Endothelial cell of hepatic sinusoid (primary cell): ENCODE measurements around the gene VWF.
"Not testable (repeated sequence)": the region's sequence is repeated elsewhere in the genome, so short reads cannot be mapped to it uniquely, and the experiment has no call there.

Experiments
- in situ Hi-C: cut with HindIII; loops from 2 replicates; pipeline ENCODE4 v1.10.0; 2017; ENCODE audit warnings: low sequenced_read_pairs

The VWF gene

GRCh38 chr12:6124411-6125309, at the start of gene VWF:
Gene VWF (minus strand): TSS chr12:6124670. CDS start chr12:6123196, 1,474 bp downstream.
- in situ Hi-C loops = no loop called here

GRCh38 chr12:6172862-6173261, 48.4 kb upstream of the VWF start:
- in situ Hi-C loops = no loop called here

- in situ Hi-C loops = no loop called here
These were observed 47.6 kb upstream of the VWF start for GRCh38 chr12:6172086-6172485.

- in situ Hi-C loops = no loop called here
These were observed 47.0 kb upstream of the VWF start for GRCh38 chr12:6171409-6172015.

- in situ Hi-C loops = no loop called here
These were observed 43.1 kb upstream of the VWF start for GRCh38 chr12:6167327-6168280.

GRCh38 chr12:6166808-6167207, 42.3 kb upstream of the VWF start:
- in situ Hi-C loops = no loop called here

- in situ Hi-C loops = no loop called here
These were observed 40.9 kb upstream of the VWF start for GRCh38 chr12:6165395-6165794.

GRCh38 chr12:6163416-6164060, 39.1 kb upstream of the VWF start:
- in situ Hi-C loops = no loop called here

- in situ Hi-C loops = no loop called here
These were observed 36.8 kb upstream of the VWF start for GRCh38 chr12:6161124-6161882.

GRCh38 chr12:6160049-6160649, 35.7 kb upstream of the VWF start:
- in situ Hi-C loops = not testable (repeated sequence)

- in situ Hi-C loops = not testable (repeated sequence)
These were observed 34.9 kb upstream of the VWF start for GRCh38 chr12:6159166-6160011.

GRCh38 chr12:6158749-6159148, 34.3 kb upstream of the VWF start:
- in situ Hi-C loops = no loop called here

- in situ Hi-C loops = no loop called here
These were observed 33.8 kb upstream of the VWF start for GRCh38 chr12:6158255-6158654.

GRCh38 chr12:6157482-6157881, 33.0 kb upstream of the VWF start:
- in situ Hi-C loops = no loop called here

- in situ Hi-C loops = loop anchor here (5.0 kb wide), 2 partner anchors 72 to 108 kb away; no protein-coding TSS in a partner anchor
These were observed 30.4 kb upstream of the VWF start for GRCh38 chr12:6154730-6155459.

- in situ Hi-C loops = not testable (repeated sequence)
These were observed 24.3 kb upstream of the VWF start for GRCh38 chr12:6148722-6149121.

- in situ Hi-C loops = no loop called here
These were observed 23.6 kb upstream of the VWF start for GRCh38 chr12:6148061-6148460.

GRCh38 chr12:6146951-6147350, 22.5 kb upstream of the VWF start:
- in situ Hi-C loops = no loop called here
